Mucosa of rectum (tissue), 2 donors: ENCODE measurements around the gene TRPV3.

Experiments
- H3K27ac ChIP-seq, 2 donors: one replicate each; pipeline ENCODE4 v1.7.0; 2013; ENCODE audit warnings: inconsistent platforms in 2 of 2, low read depth in 2 of 2, low read length in 2 of 2
- H3K27me3 ChIP-seq, 2 donors: one replicate each; pipeline ENCODE4 v1.7.0; 2013; ENCODE audit warnings: low read length in 2 of 2; ENCODE audit not compliant: control insufficient read depth in 2 of 2, insufficient read depth in 2 of 2
- H3K36me3 ChIP-seq, 2 donors: one replicate each; pipeline ENCODE4 v1.7.0; 2013; ENCODE audit warnings: low read length in 2 of 2; ENCODE audit not compliant: control insufficient read depth in 2 of 2, insufficient read depth in 2 of 2
- H3K4me1 ChIP-seq, 2 donors: one replicate each; pipeline ENCODE4 v1.7.0; 2013; ENCODE audit warnings: low read length in 2 of 2, mild to moderate bottlenecking in 1 of 2; ENCODE audit not compliant: control insufficient read depth in 2 of 2, insufficient read depth in 2 of 2
- H3K4me3 ChIP-seq, 2 donors: one replicate each; pipeline ENCODE4 v1.7.0; 2013; ENCODE audit warnings: low read length in 2 of 2
- H3K9ac ChIP-seq, 2 donors: one replicate each; pipeline ENCODE4 v1.7.0; 2013; ENCODE audit warnings: low read length in 2 of 2, low read depth in 1 of 2, mild to moderate bottlenecking in 1 of 2
- H3K9me3 ChIP-seq, 2 donors: one replicate each; pipeline ENCODE4 v1.7.0; 2013; ENCODE audit warnings: low read length in 2 of 2; ENCODE audit not compliant: control insufficient read depth in 2 of 2
- donor health status: healthy.
- donor health status: Normal muscosa, but diverticular disease.

Gene TRPV3

GRCh38 chr17:3510090-3510489, 47.5 kb downstream of the TRPV3 start:
- H3K4me1 ChIP-seq: no peaks in the 10 kb centered on the region
- no peak overlapping the region for H3K27ac ChIP-seq
- no peak overlapping the region for H3K9ac ChIP-seq
- H3K27me3 ChIP-seq: no peaks in the 10 kb centered on the region
- no peak overlapping the region for H3K4me3 ChIP-seq
- H3K36me3 ChIP-seq: no peaks in the 10 kb centered on the region
- no peaks in the 10 kb centered on the region for H3K9me3 ChIP-seq

GRCh38 chr17:3507869-3508268, 49.7 kb downstream of the TRPV3 start:
- no peaks in the 10 kb centered on the region for H3K27me3 ChIP-seq
- no peak overlapping the region for H3K27ac ChIP-seq
- no peak overlapping the region for H3K9ac ChIP-seq
- H3K36me3 ChIP-seq: no peaks in the 10 kb centered on the region
- no peaks in the 10 kb centered on the region for H3K4me1 ChIP-seq
- H3K4me3 ChIP-seq: no peak overlapping the region
- no peaks in the 10 kb centered on the region for H3K9me3 ChIP-seq

- Histone ChIP-seq H3K27me3 (no peaks in the 10 kb centered on the region), H3K36me3 (no peaks in the 10 kb centered on the region), H3K9me3 (no peaks in the 10 kb centered on the region), H3K27ac (no peak overlapping the region), H3K4me3 (no peak overlapping the region), H3K4me1 (no peaks in the 10 kb centered on the region), H3K9ac (no peak overlapping the region)
Measured at GRCh38 chr17:3507071-3507470, 50.5 kb downstream of the TRPV3 start.

- H3K36me3 ChIP-seq: no peaks in the 10 kb centered on the region
- H3K4me3 ChIP-seq: no peak overlapping the region
- no peak overlapping the region for H3K27ac ChIP-seq
- H3K27me3 ChIP-seq: no peaks in the 10 kb centered on the region
- H3K4me1 ChIP-seq: no peaks in the 10 kb centered on the region
- H3K9me3 ChIP-seq: no peaks in the 10 kb centered on the region
- no peak overlapping the region for H3K9ac ChIP-seq
Measured at GRCh38 chr17:3506054-3506453, 51.6 kb downstream of the TRPV3 start.

GRCh38 chr17:3505008-3505407, 52.6 kb downstream of the TRPV3 start:
- Histone ChIP-seq H3K4me3 (no peak overlapping the region), H3K4me1 (no peaks in the 10 kb centered on the region), H3K36me3 (no peaks in the 10 kb centered on the region)

GRCh38 chr17:3503285-3503684, 54.3 kb downstream of the TRPV3 start:
- Histone ChIP-seq H3K4me3 (no peak overlapping the region), H3K9me3 (no peaks in the 10 kb centered on the region), H3K9ac (no peak overlapping the region), H3K36me3 (no peaks in the 10 kb centered on the region), H3K4me1 (no peaks in the 10 kb centered on the region), H3K27me3 (no peaks in the 10 kb centered on the region), H3K27ac (no peak overlapping the region)

More at GRCh38 chr17:3505008-3505407, 52.6 kb downstream of the TRPV3 start:
- Histone ChIP-seq H3K9ac (no peak overlapping the region), H3K9me3 (no peaks in the 10 kb centered on the region), H3K27ac (no peak overlapping the region), H3K27me3 (no peaks in the 10 kb centered on the region)

- no peaks in the 10 kb centered on the region for H3K27me3 ChIP-seq
- H3K9me3 ChIP-seq: no peaks in the 10 kb centered on the region
- H3K36me3 ChIP-seq: no peaks in the 10 kb centered on the region
- H3K9ac ChIP-seq: no peak overlapping the region
- no peak overlapping the region for H3K4me3 ChIP-seq
- H3K27ac ChIP-seq: no peak overlapping the region
- no peaks in the 10 kb centered on the region for H3K4me1 ChIP-seq
Measured at GRCh38 chr17:3502466-3502865, 55.1 kb downstream of the TRPV3 start.

- Histone ChIP-seq H3K27me3 (no peaks in the 10 kb centered on the region), H3K36me3 (no peaks in the 10 kb centered on the region), H3K4me1 (no peaks in the 10 kb centered on the region), H3K9me3 (no peaks in the 10 kb centered on the region), H3K9ac (no peak overlapping the region), H3K4me3 (no peak overlapping the region), H3K27ac (no peak overlapping the region)
Measured at GRCh38 chr17:3501344-3501743, 56.3 kb downstream of the TRPV3 start.

GRCh38 chr17:3497101-3497500, 60.5 kb downstream of the TRPV3 start:
- no peak overlapping the region for H3K27ac ChIP-seq
- H3K4me3 ChIP-seq: no peak overlapping the region
- no peaks in the 10 kb centered on the region for H3K27me3 ChIP-seq
- no peaks in the 10 kb centered on the region for H3K36me3 ChIP-seq
- H3K9me3 ChIP-seq: no peaks in the 10 kb centered on the region
- no peaks in the 10 kb centered on the region for H3K4me1 ChIP-seq
- H3K9ac ChIP-seq: no peak overlapping the region

- Histone ChIP-seq H3K27me3 (peaks cover 0 to 3% of the 10 kb centered on the region in 2 donors), H3K27ac (no peak overlapping the region), H3K9ac (no peak overlapping the region), H3K36me3 (no peaks in the 10 kb centered on the region), H3K4me1 (no peaks in the 10 kb centered on the region), H3K4me3 (no peak overlapping the region), H3K9me3 (no peaks in the 10 kb centered on the region)
Measured at GRCh38 chr17:3485481-3486068, 72.0 kb downstream of the TRPV3 start.

- Histone ChIP-seq H3K9ac (no peak overlapping the region), H3K36me3 (no peaks in the 10 kb centered on the region), H3K4me3 (no peak overlapping the region), H3K27ac (no peak overlapping the region), H3K9me3 (no peaks in the 10 kb centered on the region), H3K27me3 (peaks cover 0 to 3% of the 10 kb centered on the region in 2 donors), H3K4me1 (no peaks in the 10 kb centered on the region)
Measured at GRCh38 chr17:3482852-3483251, 74.8 kb downstream of the TRPV3 start.
